Stomach (tissue), 9 donors: ENCODE results near the gene SLC35G2. TPM values are rescaled to one million over a fixed set of nuclear protein-coding genes. Genes with fewer than 3 reads are reported as not detected.

Source experiments
- DNase-seq, 2 donors: peaks; one replicate each; pipeline versions ENCODE4 v3.0.0 to v3.0.0-alpha.2; 2013 to 2019
- H3K27ac ChIP-seq, 5 donors: fragments of 200-600 bp in 4 of 5; sonication (generic) in 4 of 5; one replicate each; pipeline ENCODE4 v1.5.1; 2013 to 2019; ENCODE audit warnings: mild to moderate bottlenecking in 1 of 5, moderate library complexity in 1 of 5
- H3K27me3 ChIP-seq, 3 donors: fragments of 200-600 bp; sonication (generic); one replicate each; pipeline ENCODE4 v1.5.1; 2017 to 2019; ENCODE audit warnings: mixed run types in 1 of 3
- H3K36me3 ChIP-seq, 4 donors: fragments of 200-600 bp; sonication (generic); 1 replicate in 3 of 4; 2 replicates in 1 of 4; pipeline ENCODE4 v1.5.1; 2016 to 2019
- H3K4me1 ChIP-seq, 4 donors: fragments of 200-600 bp; sonication (generic); one replicate each; pipeline ENCODE4 v1.5.1; 2016 to 2019
- H3K4me3 ChIP-seq, 4 donors: fragments of 200-600 bp; sonication (generic) in 3 of 4; one replicate each; pipeline ENCODE4 v1.5.1; 2016 to 2019; ENCODE audit warnings: mild to moderate bottlenecking in 1 of 4
- H3K9me3 ChIP-seq, 4 donors: fragments of 200-600 bp; sonication (generic); one replicate each; pipeline ENCODE4 v1.5.1; 2016 to 2019
- EP300 ChIP-seq: sonication (generic); formaldehyde crosslinking; IDR thresholded peaks from one replicate; pipeline ENCODE4 v1.6.1; 2017; ENCODE audit warnings: antibody characterized with exemption
- POLR2A ChIP-seq, 4 donors: fragments of 450-650 bp; IDR thresholded peaks; one replicate each; pipeline ENCODE4 v1.6.1; 2016; ENCODE audit warnings: antibody characterized with exemption in 4 of 4, control low read depth in 2 of 4, mild to moderate bottlenecking in 1 of 4, moderate library complexity in 1 of 4
- POLR2AphosphoS5 ChIP-seq, 3 donors: sonication (generic); formaldehyde crosslinking; IDR thresholded peaks; one replicate each; pipeline ENCODE4 v1.6.1; 2016; ENCODE audit warnings: antibody characterized with exemption in 3 of 3
- WGBS, 5 donors: extraction: QIAGEN DNeasy Blood & Tissue Kit in 3 of 5; methylation state at CpG; one replicate each; pipeline versions ENCODE4 v1.1.5 to v1.1.7; 2013 to 2018; 5-methylcytosine and 5-hydroxymethylcytosine counted together
- intact Hi-C: fragments of 100-400 bp; cut with DNase I; formaldehyde crosslinking; loops from one replicate; pipeline ENCODE4 v1.15.1; 2023; ENCODE audit warnings: low total_unique reads
- polyA plus RNA-seq, 3 donors: library from polyadenylated mRNA; stranded (reverse); fragments of 200-250 nt; gene quantifications; one replicate each; pipeline ENCODE4 v1.2.3, GENCODE V29; 2013
- total RNA-seq, 5 donors: library from RNA; depleted of rRNA; stranded (reverse); fragments of >200 nt; gene quantifications; one replicate each; pipeline versions ENCODE4 v1.1.0 to v1.2.3, GENCODE V29; 2014 to 2016
- TF ChIP-seq, protein P1 (sequence below), 7 experiments: fragments of 450-650 bp in 4 of 7; fragments of 200-600 bp in 3 of 7; sonication (generic) in 3 of 7; IDR thresholded peaks; one replicate each; pipeline ENCODE4 v1.5.1; 2016 to 2019; ENCODE audit warnings: antibody characterized with exemption in 7 of 7, control low read depth in 2 of 7, mild to moderate bottlenecking in 1 of 7
- donor health status: healthy with polysubstance abuse.
- donor health status: Bipolar disorder and iron deficiency.
- donor health status: healthy.

SLC35G2 gene
- total and polyA plus RNA-seq, 8 donors: 0.45 to 8.3 (median 2.0) TPM; not detected in 1

GRCh38 chr3:136852180-136852579 lies 33.3 kb downstream of the SLC35G2 start:
- H3K9me3 ChIP-seq: no peaks in the 10 kb centered on the region
- peaks cover 0 to 8% (median 0%) of the 10 kb centered on the region in 4 donors for H3K36me3 ChIP-seq
- no peak overlapping the region for H3K27ac ChIP-seq
- intact Hi-C loops: no loop called here
- no peak for TF ChIP-seq POLR2AphosphoS5 (IDR thresholded peaks at IDR 0.05)
- TF ChIP-seq, protein P1, sequence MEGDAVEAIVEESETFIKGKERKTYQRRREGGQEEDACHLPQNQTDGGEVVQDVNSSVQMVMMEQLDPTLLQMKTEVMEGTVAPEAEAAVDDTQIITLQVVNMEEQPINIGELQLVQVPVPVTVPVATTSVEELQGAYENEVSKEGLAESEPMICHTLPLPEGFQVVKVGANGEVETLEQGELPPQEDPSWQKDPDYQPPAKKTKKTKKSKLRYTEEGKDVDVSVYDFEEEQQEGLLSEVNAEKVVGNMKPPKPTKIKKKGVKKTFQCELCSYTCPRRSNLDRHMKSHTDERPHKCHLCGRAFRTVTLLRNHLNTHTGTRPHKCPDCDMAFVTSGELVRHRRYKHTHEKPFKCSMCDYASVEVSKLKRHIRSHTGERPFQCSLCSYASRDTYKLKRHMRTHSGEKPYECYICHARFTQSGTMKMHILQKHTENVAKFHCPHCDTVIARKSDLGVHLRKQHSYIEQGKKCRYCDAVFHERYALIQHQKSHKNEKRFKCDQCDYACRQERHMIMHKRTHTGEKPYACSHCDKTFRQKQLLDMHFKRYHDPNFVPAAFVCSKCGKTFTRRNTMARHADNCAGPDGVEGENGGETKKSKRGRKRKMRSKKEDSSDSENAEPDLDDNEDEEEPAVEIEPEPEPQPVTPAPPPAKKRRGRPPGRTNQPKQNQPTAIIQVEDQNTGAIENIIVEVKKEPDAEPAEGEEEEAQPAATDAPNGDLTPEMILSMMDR (IDR thresholded peaks at IDR 0.05): no peak
- TF ChIP-seq POLR2A (IDR thresholded peaks at IDR 0.05): no peak
- no peaks in the 10 kb centered on the region for H3K27me3 ChIP-seq
- 76 to 87% (median 80%) methylated on average over 4 of the region's 4 CpGs for WGBS, 5 donors
- no peak overlapping the region for H3K4me3 ChIP-seq
- no peak for DNase-seq
- H3K4me1 ChIP-seq: no peaks in the 10 kb centered on the region

DNA sequence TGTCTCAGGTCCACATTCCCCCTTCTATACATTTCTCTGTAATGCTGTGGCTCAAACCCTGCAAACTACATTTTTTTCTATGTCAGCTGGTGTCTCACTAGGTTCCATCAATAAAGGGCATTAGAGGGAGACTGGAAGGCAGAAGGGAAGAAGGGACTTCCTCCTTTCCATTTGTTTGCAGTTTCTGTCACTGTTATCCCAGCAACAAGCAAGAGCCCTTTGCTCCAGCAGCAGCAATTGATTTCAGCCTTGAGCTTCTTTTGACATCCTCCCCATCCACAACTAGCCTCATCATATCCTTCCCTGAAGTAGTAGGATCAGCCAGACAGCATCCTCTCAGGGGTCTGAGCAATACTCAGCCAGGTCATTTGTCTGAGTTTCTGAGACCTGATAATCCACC lies 37.7 kb downstream of the SLC35G2 start:
- H3K9me3 ChIP-seq: no peaks in the 10 kb centered on the region
- H3K27ac ChIP-seq: no peak overlapping the region
- no peak for DNase-seq
- H3K36me3 ChIP-seq: peaks cover 0 to 8% (median 0%) of the 10 kb centered on the region in 4 donors
- no peak for TF ChIP-seq POLR2AphosphoS5 (IDR thresholded peaks at IDR 0.05)
- no peak for TF ChIP-seq EP300
- TF ChIP-seq, protein P1 (IDR thresholded peaks at IDR 0.05): no peak
- TF ChIP-seq POLR2A (IDR thresholded peaks at IDR 0.05): no peak
- H3K27me3 ChIP-seq: no peaks in the 10 kb centered on the region
- peaks cover 0 to 16% (median 11%) of the 10 kb centered on the region in 4 donors for H3K4me1 ChIP-seq
- no peak overlapping the region for H3K4me3 ChIP-seq
- intact Hi-C loops: no loop called here

DNA sequence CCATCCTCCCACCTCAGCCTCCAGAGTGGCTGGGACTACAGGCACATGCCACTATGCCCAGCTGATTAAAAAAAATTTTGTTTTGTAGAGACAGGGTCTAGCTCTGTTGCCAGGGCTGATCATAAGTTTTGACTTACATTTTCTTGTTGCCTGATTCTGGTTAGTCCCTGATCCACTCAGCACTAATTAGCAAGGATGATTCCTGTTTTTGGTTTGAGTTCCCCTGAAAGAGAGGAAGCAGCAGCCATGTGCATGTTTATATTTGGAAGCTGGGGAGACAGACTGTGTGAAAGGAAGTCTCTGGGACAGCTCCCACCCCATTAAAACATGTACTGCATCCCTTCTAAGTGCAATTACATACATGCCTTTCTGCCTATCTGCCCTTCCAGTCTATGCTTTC lies 39.5 kb downstream of the SLC35G2 start:
- intact Hi-C loops: no loop called here
- TF ChIP-seq POLR2A (IDR thresholded peaks at IDR 0.05) (no peak), EP300 (no peak), POLR2AphosphoS5 (IDR thresholded peaks at IDR 0.05) (no peak)
- TF ChIP-seq, protein P1 (IDR thresholded peaks at IDR 0.05): no peak
- Histone ChIP-seq H3K9me3 (no peaks in the 10 kb centered on the region), H3K27ac (peak overlapping the region in 1 of 5 donors; percentile 42), H3K4me1 (peaks cover 4 to 21% (median 13%) of the 10 kb centered on the region in 4 donors), H3K36me3 (peaks cover 0 to 8% (median 0%) of the 10 kb centered on the region in 4 donors), H3K4me3 (no peak overlapping the region), H3K27me3 (no peaks in the 10 kb centered on the region)
- peak in 1 of 2 donors; percentile 18 for DNase-seq

DNA sequence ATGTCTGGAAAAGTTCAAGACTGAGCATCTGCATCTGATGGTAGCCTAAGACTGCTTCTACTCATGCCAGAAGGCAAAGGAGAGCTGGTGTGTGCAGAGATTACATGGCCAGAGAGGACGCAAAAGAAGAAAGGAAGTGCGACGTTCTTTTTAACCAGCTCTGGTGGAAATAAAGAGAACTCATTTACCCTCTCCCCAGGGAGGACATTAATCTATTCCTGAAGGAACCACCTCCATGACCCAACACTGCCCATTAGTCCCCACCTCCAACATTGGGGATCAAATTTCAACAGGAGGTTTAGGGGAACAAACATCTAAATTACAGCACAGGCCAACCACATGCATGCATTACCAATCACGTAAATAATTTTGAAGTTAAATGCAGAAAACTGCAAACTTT lies 41.6 kb downstream of the SLC35G2 start:
- peak overlapping the region in 3 of 5 donors; percentile 92 to 96 (median 95) for H3K27ac ChIP-seq
- intact Hi-C loops: no loop called here
- peaks cover 5 to 31% (median 17%) of the 10 kb centered on the region in 4 donors for H3K4me1 ChIP-seq
- no peaks in the 10 kb centered on the region for H3K27me3 ChIP-seq
- no peaks in the 10 kb centered on the region for H3K9me3 ChIP-seq
- H3K4me3 ChIP-seq: peak overlapping the region; percentile 81 to 93 (median 84)
- 58 to 77% (median 70%) methylated on average over 4 of the region's 4 CpGs for WGBS, 5 donors
- DNase-seq: peak in 1 of 2 donors; percentile 16
- no peaks in the 10 kb centered on the region for H3K36me3 ChIP-seq
- TF ChIP-seq EP300: no peak
- TF ChIP-seq, protein P1 (IDR thresholded peaks at IDR 0.05): no peak
- TF ChIP-seq POLR2A (IDR thresholded peaks at IDR 0.05): no peak
- TF ChIP-seq POLR2AphosphoS5 (IDR thresholded peaks at IDR 0.05): no peak
